SKM-1 (cell line): ENCODE results near the gene ATP5F1B.
A peak's percentile ranks its signal among the peaks of the same experiment; 100 is the strongest.

ENCODE experiments used
- DNase-seq: peaks from one replicate; lab custom pipeline; 2025; ENCODE audit not compliant: unreplicated experiment; lab: John Stamatoyannopoulos, UW

ATP5F1B gene

GRCh38 chr12:56645717-56646446, at the start of gene ATP5F1B:
ATP5F1B (minus strand) TSS chr12:56645984; CDS start chr12:56645963, 21 bp downstream.
- DNase-seq, result peak; percentile 88

- no peak for DNase-seq
These were observed 48.4 kb upstream of the ATP5F1B start for GRCh38 chr12:56694161-56694560.

GRCh38 chr12:56688846-56689109, 43.0 kb upstream of the ATP5F1B start:
- no peak for DNase-seq

- DNase-seq, result peak; percentile 84
These were observed 42.5 kb upstream of the ATP5F1B start, which contains the start of gene PTGES3 for GRCh38 chr12:56688129-56688845. PTGES3 (minus strand) TSS chr12:56688284; CDS start chr12:56687999, 285 bp downstream.

- no peak for DNase-seq
These were observed 41.7 kb upstream of the ATP5F1B start for GRCh38 chr12:56687223-56688128.

GRCh38 chr12:56684745-56685359, 39.1 kb upstream of the ATP5F1B start:
- no peak for DNase-seq

GRCh38 chr12:56682323-56682722, 36.5 kb upstream of the ATP5F1B start:
- no peak for DNase-seq

GRCh38 chr12:56679883-56680575, 34.2 kb upstream of the ATP5F1B start:
- DNase-seq, result no peak

- DNase-seq, result no peak
These were observed 33.1 kb upstream of the ATP5F1B start for GRCh38 chr12:56678852-56679251.

GRCh38 chr12:56677680-56678079, 31.9 kb upstream of the ATP5F1B start:
- DNase-seq, result no peak

GRCh38 chr12:56676851-56677580, 31.2 kb upstream of the ATP5F1B start:
- no peak for DNase-seq

GRCh38 chr12:56671608-56672007, 25.8 kb upstream of the ATP5F1B start:
- no peak for DNase-seq

- DNase-seq, result no peak
These were observed 25.1 kb upstream of the ATP5F1B start for GRCh38 chr12:56670836-56671235.

- DNase-seq, result no peak
These were observed 22.3 kb upstream of the ATP5F1B start for GRCh38 chr12:56668197-56668457.

GRCh38 chr12:56661979-56662638, 16.3 kb upstream of the ATP5F1B start:
- no peak for DNase-seq

- DNase-seq, result no peak
These were observed 15.8 kb upstream of the ATP5F1B start for GRCh38 chr12:56661560-56661959.

GRCh38 chr12:56658921-56659320, 13.1 kb upstream of the ATP5F1B start:
- no peak for DNase-seq

- DNase-seq, result no peak
These were observed 11.9 kb upstream of the ATP5F1B start for GRCh38 chr12:56657416-56658379.
